ENCODE measurements around the gene KLF7. TPM values are rescaled to one million over a fixed set of nuclear protein-coding genes. Genes with fewer than 3 reads are reported as not detected.

The KLF7 gene
- total RNA-seq, 2 experiments from 2014 or later, result not detected

DNA sequence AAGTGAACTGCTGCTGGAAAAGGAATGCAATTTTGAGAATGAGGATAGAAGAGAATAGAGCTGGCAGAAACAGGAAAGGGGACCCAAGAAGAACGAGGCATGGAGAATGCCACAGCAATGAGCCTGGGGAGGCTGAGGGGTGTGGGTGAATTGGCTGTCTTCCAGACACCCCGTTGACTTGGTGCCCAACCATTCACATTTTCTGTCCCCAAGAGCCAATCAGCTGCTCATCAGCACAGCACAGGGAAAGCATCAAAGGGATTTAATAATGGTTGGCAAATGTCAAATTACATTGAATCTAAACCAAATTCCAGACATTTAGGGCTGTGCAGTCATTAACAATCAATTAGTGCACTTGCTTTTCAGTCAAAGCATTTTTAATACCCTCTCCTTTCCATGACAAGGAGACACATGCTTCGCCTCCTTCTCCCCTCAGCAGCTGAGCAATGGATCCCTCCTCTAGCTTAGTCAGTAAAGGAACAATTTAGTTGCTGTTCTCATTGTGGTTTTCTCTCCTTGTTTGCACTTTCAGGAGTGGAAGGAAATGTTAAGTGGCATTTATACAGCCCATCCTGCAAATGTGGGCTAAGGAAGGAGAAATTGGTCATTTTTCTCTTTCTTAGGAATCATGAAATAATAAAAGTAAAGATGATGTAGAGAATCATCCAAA is 98.8 kb downstream of the KLF7 start:
- no peaks in the 10 kb centered on the region for H3K4me1 ChIP-seq (ENCODE audit: insufficient read depth, low read length, poor library complexity, severe bottlenecking)
- H4K20me1 ChIP-seq (ENCODE audit: insufficient read depth, low read length), result no peaks in the 10 kb centered on the region
- no peak overlapping the region for H3K4me2 ChIP-seq (ENCODE audit: low read length)
- TF ChIP-seq EZH2phosphoT487 (IDR thresholded peaks at IDR 0.05; ENCODE audit: borderline replicate concordance, low read depth, low read length) (no peak), CTCF (conservative IDR thresholded peaks at IDR 0.05; ENCODE audit: low read length) (no peak)
- no peaks in the 10 kb centered on the region for H3K79me2 ChIP-seq (ENCODE audit: insufficient read depth, low read depth, low read length)
- no peak for DNase-seq (ENCODE audit: low spot score)
- no peak overlapping the region for H3K4me3 ChIP-seq (ENCODE audit: low read depth, low read length, poor library complexity, severe bottlenecking)
- intact Hi-C loops (cut with micrococcal nuclease; ENCODE audit: unreplicated experiment), result no loop called here
- H3K36me3 ChIP-seq (ENCODE audit: insufficient read depth, low read length), result no peaks in the 10 kb centered on the region
- POLR2A ChIA-PET, result interaction anchor here (0.6 kb wide), 1 partner anchor 653 kb away, joined by 3 read pairs; no protein-coding TSS in a partner anchor
- CTCF ChIA-PET (ENCODE audit: unreplicated experiment), result no interaction called here
- BruUV-seq (replicated peaks), result no TSS peak
- no peak overlapping the region for H2AFZ ChIP-seq (ENCODE audit: low read length)
- H3K9me3 ChIP-seq (ENCODE audit: low read length), result no peaks in the 10 kb centered on the region
- H3K9me2 ChIP-seq (ENCODE audit: insufficient read depth, low read length), result no peaks in the 10 kb centered on the region
- H3K27ac ChIP-seq (ENCODE audit: low read depth, low read length, poor library complexity, severe bottlenecking), result no peak overlapping the region

DNA sequence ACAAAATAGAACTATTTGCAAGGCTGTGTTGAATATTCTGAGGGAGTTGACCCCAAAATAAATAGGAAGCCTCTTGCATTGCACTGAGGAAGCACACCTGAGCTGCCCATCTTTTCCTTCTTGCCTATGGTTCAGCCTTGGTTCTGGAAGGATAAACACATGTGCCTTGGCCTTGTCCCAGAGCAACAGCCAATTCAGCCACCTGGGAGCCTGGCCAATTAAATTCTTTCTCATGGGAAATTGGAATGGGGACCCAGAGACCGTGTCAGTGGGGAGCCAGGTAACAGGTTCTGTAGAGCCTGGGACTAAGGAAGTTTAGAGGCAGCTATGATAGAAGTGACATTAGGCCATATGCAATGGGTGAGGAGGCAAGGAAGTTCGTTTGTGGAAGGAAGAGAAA is 99.6 kb downstream of the KLF7 start:
- ChIA-PET CTCF (ENCODE audit: unreplicated experiment) (no interaction called here), POLR2A (no interaction called here)
- Histone ChIP-seq H4K20me1 (ENCODE audit: insufficient read depth, low read length) (no peaks in the 10 kb centered on the region), H3K4me3 (ENCODE audit: low read depth, low read length, poor library complexity, severe bottlenecking) (no peak overlapping the region), H3K4me1 (ENCODE audit: insufficient read depth, low read length, poor library complexity, severe bottlenecking) (no peaks in the 10 kb centered on the region), H3K4me2 (ENCODE audit: low read length) (no peak overlapping the region), H3K9me2 (ENCODE audit: insufficient read depth, low read length) (no peaks in the 10 kb centered on the region), H3K9me3 (ENCODE audit: low read length) (no peaks in the 10 kb centered on the region), H3K27ac (ENCODE audit: low read depth, low read length, poor library complexity, severe bottlenecking) (no peak overlapping the region), H3K79me2 (ENCODE audit: insufficient read depth, low read depth, low read length) (no peaks in the 10 kb centered on the region), H3K36me3 (ENCODE audit: insufficient read depth, low read length) (no peaks in the 10 kb centered on the region), H2AFZ (ENCODE audit: low read length) (no peak overlapping the region)
- BruUV-seq (replicated peaks), result no TSS peak
- intact Hi-C loops (cut with micrococcal nuclease; ENCODE audit: unreplicated experiment), result no loop called here
- no peak for TF ChIP-seq EZH2phosphoT487 (IDR thresholded peaks at IDR 0.05; ENCODE audit: borderline replicate concordance, low read depth, low read length)
- no peak for TF ChIP-seq CTCF (conservative IDR thresholded peaks at IDR 0.05; ENCODE audit: low read length)
- DNase-seq (ENCODE audit: low spot score), result no peak

DNA sequence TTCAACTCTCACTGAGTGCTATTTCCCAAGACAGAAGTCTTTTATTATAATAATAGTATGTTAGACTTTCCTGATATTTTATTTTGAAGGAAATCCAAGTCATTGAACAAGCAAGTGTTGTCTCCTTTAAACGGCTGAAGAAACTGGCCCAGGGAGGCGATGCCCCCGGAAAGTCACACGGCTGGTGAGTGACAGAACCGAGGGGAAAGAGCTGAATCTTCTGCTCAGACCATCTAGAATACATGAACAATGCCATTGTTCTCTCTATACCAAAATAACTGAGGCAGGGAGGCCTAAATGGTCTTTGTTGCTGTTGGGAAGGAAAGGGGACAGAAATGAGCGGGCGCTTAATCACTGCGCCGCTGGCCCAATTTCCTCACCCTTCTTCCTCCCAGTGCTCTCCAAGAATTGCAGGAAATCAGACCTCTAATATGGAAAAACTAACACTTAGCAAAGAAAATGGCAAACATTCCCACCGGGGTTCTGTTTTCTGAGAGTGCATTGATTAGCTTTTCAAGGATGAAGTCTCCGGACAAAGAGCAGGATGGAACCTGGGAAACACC is 101.5 kb downstream of the KLF7 start:
- H2AFZ ChIP-seq (ENCODE audit: low read length), result no peak overlapping the region
- ChIA-PET POLR2A (interaction anchor here (1.3 to 1.5 kb wide), 2 partner anchors 9 to 16 kb away, joined by 3 to 7 read pairs; no protein-coding TSS in a partner anchor), CTCF (ENCODE audit: unreplicated experiment) (no interaction called here)
- H3K4me2 ChIP-seq (ENCODE audit: low read length), result no peak overlapping the region
- intact Hi-C loops (cut with micrococcal nuclease; ENCODE audit: unreplicated experiment), result no loop called here
- DNase-seq (ENCODE audit: low spot score), result no peak
- no peaks in the 10 kb centered on the region for H3K4me1 ChIP-seq (ENCODE audit: insufficient read depth, low read length, poor library complexity, severe bottlenecking)
- H3K36me3 ChIP-seq (ENCODE audit: insufficient read depth, low read length), result no peaks in the 10 kb centered on the region
- no peak overlapping the region for H3K4me3 ChIP-seq (ENCODE audit: low read depth, low read length, poor library complexity, severe bottlenecking)
- H3K9me2 ChIP-seq (ENCODE audit: insufficient read depth, low read length), result no peaks in the 10 kb centered on the region
- no TSS peak for BruUV-seq (replicated peaks)
- H3K9me3 ChIP-seq (ENCODE audit: low read length), result no peaks in the 10 kb centered on the region
- TF ChIP-seq CTCF (conservative IDR thresholded peaks at IDR 0.05; ENCODE audit: low read length), result no peak
- TF ChIP-seq EZH2phosphoT487 (IDR thresholded peaks at IDR 0.05; ENCODE audit: borderline replicate concordance, low read depth, low read length), result no peak
- H4K20me1 ChIP-seq (ENCODE audit: insufficient read depth, low read length), result no peaks in the 10 kb centered on the region
- H3K27ac ChIP-seq (ENCODE audit: low read depth, low read length, poor library complexity, severe bottlenecking), result no peak overlapping the region
- H3K79me2 ChIP-seq (ENCODE audit: insufficient read depth, low read depth, low read length), result no peaks in the 10 kb centered on the region
